MM.1S (cell line): ENCODE data around the gene CD7.

Source experiments
- DNase-seq: peaks from one replicate; pipeline ENCODE4 v3.0.0-alpha.2; 2015
- H2AFZ ChIP-seq: fragments of 300-600 bp; sonication (generic); 2 replicates; pipeline ENCODE4 v1.6.0; 2016; ENCODE audit warnings: antibody characterized with exemption, low read length
- H3F3A ChIP-seq: fragments of 300-600 bp; sonication (generic); 2 replicates; pipeline ENCODE4 v1.6.1; 2016; ENCODE audit warnings: mild to moderate bottlenecking, antibody characterized with exemption, low read length, moderate library complexity, mixed read lengths; ENCODE audit not compliant: insufficient read depth
- H3K27ac ChIP-seq: fragments of 300-600 bp; sonication (generic); 2 replicates; pipeline ENCODE4 v1.5.1; 2016; ENCODE audit warnings: mild to moderate bottlenecking, low read length
- H3K27me3 ChIP-seq: fragments of 300-600 bp; sonication (generic); replicated peaks from 2 replicates; pipeline ENCODE4 v1.6.0; 2016; ENCODE audit warnings: low read length; ENCODE audit not compliant: insufficient read depth
- H3K36me3 ChIP-seq: fragments of 300-600 bp; sonication (generic); replicated peaks from 2 replicates; pipeline ENCODE4 v1.6.1; 2016; ENCODE audit warnings: mild to moderate bottlenecking, low read length, mixed read lengths; ENCODE audit not compliant: insufficient read depth
- H3K4me1 ChIP-seq: fragments of 300-600 bp; sonication (generic); 2 replicates; pipeline ENCODE4 v1.6.1; 2016; ENCODE audit warnings: low read length, mixed read lengths
- H3K4me2 ChIP-seq: fragments of 300-600 bp; sonication (generic); 2 replicates; pipeline ENCODE4 v1.6.0; 2016; ENCODE audit warnings: low read depth, low read length
- H3K4me3 ChIP-seq: fragments of 300-600 bp; sonication (generic); 2 replicates; pipeline ENCODE4 v1.5.1; 2016; ENCODE audit warnings: low read length, mixed read lengths
- H3K79me2 ChIP-seq: fragments of 300-600 bp; sonication (generic); 2 replicates; pipeline ENCODE4 v1.6.1; 2016; ENCODE audit warnings: mixed run types, low read length, mixed read lengths
- H3K9ac ChIP-seq: fragments of 300-600 bp; sonication (generic); 2 replicates; pipeline ENCODE4 v1.6.1; 2016; ENCODE audit warnings: low read length, mixed read lengths
- H3K9me2 ChIP-seq: fragments of 300-600 bp; sonication (generic); replicated peaks from 2 replicates; pipeline ENCODE4 v1.6.1; 2016; ENCODE audit warnings: mild to moderate bottlenecking, low read length, mixed read lengths; ENCODE audit not compliant: insufficient read depth
- H3K9me3 ChIP-seq: fragments of 300-600 bp; sonication (generic); replicated peaks from 2 replicates; pipeline ENCODE4 v1.6.1; 2016; ENCODE audit warnings: mild to moderate bottlenecking, low read length, mixed read lengths; ENCODE audit not compliant: insufficient read depth
- H4K20me1 ChIP-seq: fragments of 300-600 bp; sonication (generic); 2 replicates; pipeline ENCODE4 v1.6.1; 2016; ENCODE audit warnings: mild to moderate bottlenecking, low read length, moderate library complexity, mixed read lengths; ENCODE audit not compliant: insufficient read depth
- CTCF ChIP-seq: fragments of 300-600 bp; sonication (generic); IDR thresholded peaks from 2 replicates; pipeline ENCODE4 v1.5.1; 2016; ENCODE audit warnings: antibody characterized with exemption, low read length, mixed read lengths
- EZH2 ChIP-seq: fragments of 300-600 bp; sonication (generic); optimal IDR thresholded peaks from 2 replicates; pipeline ENCODE3; 2017; ENCODE audit warnings: low read depth, mild to moderate bottlenecking, antibody characterized with exemption, low read length, mixed read lengths
- EZH2phosphoT487 ChIP-seq: fragments of 300-600 bp; sonication (generic); IDR thresholded peaks from 2 replicates; pipeline ENCODE4 v1.6.1; 2018; ENCODE audit warnings: antibody characterized with exemption, low read length

Gene CD7

GRCh38 chr17:82304826-82305726 is 12.3 kb downstream of the CD7 start:
- no peak overlapping the region for H3K9ac ChIP-seq
- no peak for TF ChIP-seq CTCF
- TF ChIP-seq EZH2 = no peak
- TF ChIP-seq EZH2phosphoT487 = no peak
- no peaks in the 10 kb centered on the region for H3K36me3 ChIP-seq
- no peak overlapping the region for H3K27ac ChIP-seq
- H3K9me3 ChIP-seq = no peaks in the 10 kb centered on the region
- H3F3A ChIP-seq = no peaks in the 10 kb centered on the region
- H3K4me1 ChIP-seq = 0 out of 2 replicates have a peak, but pooled peaks cover 5% of the 10 kb centered on the region
- H3K27me3 ChIP-seq = peaks cover 21% of the 10 kb centered on the region
- H2AFZ ChIP-seq = no peak overlapping the region
- no peak overlapping the region for H3K4me2 ChIP-seq
- H3K9me2 ChIP-seq = no peaks in the 10 kb centered on the region
- no peak for DNase-seq
- no peaks in the 10 kb centered on the region for H4K20me1 ChIP-seq
- H3K4me3 ChIP-seq = no peak overlapping the region
- no peaks in the 10 kb centered on the region for H3K79me2 ChIP-seq

- H3K27ac ChIP-seq = no peak overlapping the region
- H2AFZ ChIP-seq = no peak overlapping the region
- no peak for TF ChIP-seq EZH2
- no peak for TF ChIP-seq CTCF
- no peak for TF ChIP-seq EZH2phosphoT487
- H3F3A ChIP-seq = 0 out of 2 replicates have a peak, but pooled peaks cover 3% of the 10 kb centered on the region
- 0 out of 2 replicates have a peak, but pooled peaks cover 5% of the 10 kb centered on the region for H3K4me1 ChIP-seq
- no peaks in the 10 kb centered on the region for H4K20me1 ChIP-seq
- no peak overlapping the region for H3K4me3 ChIP-seq
- H3K36me3 ChIP-seq = no peaks in the 10 kb centered on the region
- H3K27me3 ChIP-seq = peaks cover 14% of the 10 kb centered on the region
- no peak overlapping the region for H3K9ac ChIP-seq
- no peaks in the 10 kb centered on the region for H3K9me2 ChIP-seq
- no peaks in the 10 kb centered on the region for H3K79me2 ChIP-seq
- DNase-seq = no peak
- H3K9me3 ChIP-seq = no peaks in the 10 kb centered on the region
- H3K4me2 ChIP-seq = no peak overlapping the region
These were observed 13.2 kb downstream of the CD7 start for GRCh38 chr17:82303944-82304808.

- Histone ChIP-seq H3K27ac (no peak overlapping the region), H3K79me2 (no peaks in the 10 kb centered on the region), H3K4me1 (peaks cover 11% of the 10 kb centered on the region), H3K9ac (no peak overlapping the region), H3K9me3 (no peaks in the 10 kb centered on the region), H3K27me3 (peaks cover 5% of the 10 kb centered on the region; the same call in 1 of the 2 replicates), H3K9me2 (no peaks in the 10 kb centered on the region), H3K4me2 (no peak overlapping the region), H2AFZ (no peak overlapping the region), H4K20me1 (no peaks in the 10 kb centered on the region), H3K36me3 (no peaks in the 10 kb centered on the region), H3K4me3 (no peak overlapping the region), H3F3A (peaks cover 12% of the 10 kb centered on the region; the same call in 1 of the 2 replicates)
- no peak for TF ChIP-seq EZH2phosphoT487
- TF ChIP-seq CTCF = no peak
- no peak for TF ChIP-seq EZH2
- DNase-seq = no peak
These were observed 14.1 kb downstream of the CD7 start for GRCh38 chr17:82302991-82303943.
